ENCODE results near the gene AMBRA1.

The AMBRA1 gene

GRCh38 chr11:46565232-46565840 is 28.5 kb downstream of the AMBRA1 start:
- no peak for ATAC-seq

DNA sequence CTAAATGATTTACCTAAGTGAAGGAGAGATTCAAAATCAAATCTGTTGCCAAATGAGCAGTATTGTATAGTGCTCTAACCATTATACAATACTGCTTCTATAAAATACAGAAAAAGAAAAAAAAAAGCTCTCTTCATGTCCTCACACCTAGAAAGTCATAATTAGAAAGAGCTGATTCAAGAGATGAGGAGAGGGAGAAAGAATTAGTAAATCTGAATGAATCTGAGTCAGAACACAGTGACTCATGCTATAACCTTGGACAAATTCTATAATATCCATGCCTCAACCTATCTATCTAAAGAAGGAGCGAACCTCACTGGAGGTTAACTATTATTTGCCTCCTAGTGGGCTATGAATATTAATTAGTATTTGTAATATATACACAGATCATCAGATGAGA is 29.4 kb downstream of the AMBRA1 start:
- peak; percentile 93 to 96 for ATAC-seq

- ATAC-seq: no peak
Observed at GRCh38 chr11:46562527-46562926, 31.3 kb downstream of the AMBRA1 start.

DNA sequence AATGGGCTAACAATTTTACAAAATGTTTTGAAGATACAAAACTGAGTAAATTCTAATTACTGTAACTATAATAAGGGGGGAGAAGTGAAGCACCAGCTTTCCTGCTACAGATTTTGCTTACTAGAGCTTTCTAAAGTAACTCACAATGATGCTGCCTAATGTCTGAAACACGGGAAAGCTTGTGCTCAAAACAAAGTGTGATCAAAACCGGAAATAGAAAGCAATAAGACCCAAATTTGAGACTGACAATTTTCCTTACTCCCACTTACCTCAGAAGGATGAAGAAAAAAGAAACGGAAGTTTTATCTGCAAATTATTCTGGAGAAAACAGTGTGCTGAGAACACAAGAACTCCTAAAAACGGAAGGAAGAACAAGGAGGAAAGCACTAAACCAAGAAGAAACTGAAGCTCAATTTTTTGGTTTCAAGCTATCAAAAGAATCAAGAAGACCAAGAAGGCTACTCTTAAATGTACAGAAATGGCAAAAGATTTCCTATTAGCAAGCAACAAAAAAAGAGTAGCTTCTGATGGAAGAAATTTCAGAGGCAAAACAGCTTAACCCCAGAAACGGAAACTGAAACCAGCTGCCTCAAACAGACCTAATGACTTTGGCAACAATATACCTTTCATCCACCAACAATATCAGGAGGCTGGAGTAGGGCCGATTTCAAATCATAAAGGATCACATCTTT is 33.4 kb downstream of the AMBRA1 start:
- peak; percentile 35 to 40 for ATAC-seq

- ATAC-seq: no peak
Observed at GRCh38 chr11:46559815-46560214, 34.0 kb downstream of the AMBRA1 start.

DNA sequence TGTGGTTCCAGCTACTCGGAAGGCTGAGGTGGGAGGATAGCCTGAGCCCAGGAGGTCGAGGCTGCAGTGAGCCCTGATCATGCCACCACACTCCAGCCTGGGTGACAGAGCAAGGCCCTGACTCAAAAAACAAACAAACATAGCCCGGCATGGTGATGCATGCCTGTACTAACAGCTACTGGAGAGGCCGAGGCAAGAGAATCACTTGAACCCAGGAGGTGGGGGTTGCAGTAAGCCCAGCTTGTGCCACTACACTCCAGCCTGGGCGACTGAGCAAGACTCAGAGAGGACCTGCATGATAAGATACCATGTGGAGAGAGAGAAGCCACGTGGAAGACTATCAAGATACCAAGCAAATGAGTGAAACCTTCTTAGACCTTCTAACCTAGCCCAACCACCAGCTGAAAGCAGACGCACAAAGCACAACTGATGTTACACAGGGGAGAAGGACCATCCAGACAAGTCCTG is 36.1 kb downstream of the AMBRA1 start:
- ATAC-seq: no peak

- ATAC-seq: peak in 1 of 2 donors; percentile 56
Observed at GRCh38 chr11:46555267-46556054, 38.4 kb downstream of the AMBRA1 start.

GRCh38 chr11:46554213-46555147 is 39.3 kb downstream of the AMBRA1 start:
- ATAC-seq: no peak

DNA sequence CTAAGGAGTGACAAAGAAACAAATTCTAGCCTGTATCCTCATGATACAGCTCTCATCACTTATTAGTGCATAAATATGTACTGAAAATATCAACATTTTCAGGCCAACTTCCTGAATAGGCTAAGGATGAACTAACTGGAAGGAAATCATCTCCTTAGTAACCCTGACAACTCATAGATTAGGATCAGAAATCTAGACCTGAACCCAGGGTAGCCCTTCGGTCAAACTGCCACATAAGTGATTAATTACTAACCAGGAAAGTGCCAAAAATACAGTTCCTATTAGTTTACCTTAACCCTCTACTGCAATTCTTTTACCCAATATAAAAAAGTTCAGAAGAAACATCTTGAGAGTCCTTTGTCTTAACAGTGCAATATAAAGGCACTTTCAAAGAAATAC is 40.0 kb downstream of the AMBRA1 start:
- ATAC-seq: no peak

DNA sequence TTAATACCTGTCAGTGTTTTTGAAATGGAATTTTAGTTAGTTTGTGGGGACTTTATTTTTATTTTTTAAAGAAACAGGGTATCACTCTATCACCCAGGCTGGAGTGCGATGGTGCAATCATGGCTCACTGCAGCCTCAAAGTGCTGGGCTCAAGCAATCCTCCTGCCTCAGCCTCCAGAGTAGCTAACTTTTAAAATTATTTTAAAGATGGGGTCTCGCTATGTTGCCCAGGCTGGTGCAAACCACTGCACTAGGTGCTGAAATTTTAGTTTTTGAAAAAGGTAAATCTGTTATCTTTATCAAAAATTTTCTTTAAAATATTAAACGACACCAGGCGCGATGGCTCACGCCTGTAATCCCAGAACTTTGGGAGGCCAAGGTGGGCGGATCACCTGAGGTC is 42.6 kb downstream of the AMBRA1 start:
- ATAC-seq: no peak

- ATAC-seq: no peak
Observed at GRCh38 chr11:46547579-46547978, 46.2 kb downstream of the AMBRA1 start.

- ATAC-seq: no peak
Observed at GRCh38 chr11:46543564-46543963, 50.3 kb downstream of the AMBRA1 start.

GRCh38 chr11:46541593-46542371 is 52.0 kb downstream of the AMBRA1 start:
- ATAC-seq: no peak

- no peak for ATAC-seq
Observed at GRCh38 chr11:46540807-46541206, 53.0 kb downstream of the AMBRA1 start.

- ATAC-seq: peak; percentile 68 to 89
Observed at GRCh38 chr11:46537537-46538295, 56.1 kb downstream of the AMBRA1 start.

GRCh38 chr11:46537121-46537520 is 56.7 kb downstream of the AMBRA1 start:
- ATAC-seq: no peak

- ATAC-seq: no peak
Observed at GRCh38 chr11:46535688-46536087, 58.1 kb downstream of the AMBRA1 start.

- no peak for ATAC-seq
Observed at GRCh38 chr11:46534711-46535110, 59.1 kb downstream of the AMBRA1 start.

- ATAC-seq: no peak
Observed at GRCh38 chr11:46533396-46534100, 60.3 kb downstream of the AMBRA1 start.

- ATAC-seq: no peak
Observed at GRCh38 chr11:46529928-46530574, 63.8 kb downstream of the AMBRA1 start.
